ENCODE data around the gene SEBOX. TPM values are rescaled to one million over a fixed set of nuclear protein-coding genes. Genes with fewer than 3 reads are reported as not detected.

The SEBOX gene
- total RNA-seq, 1 experiment from 2014 or later: not detected

DNA sequence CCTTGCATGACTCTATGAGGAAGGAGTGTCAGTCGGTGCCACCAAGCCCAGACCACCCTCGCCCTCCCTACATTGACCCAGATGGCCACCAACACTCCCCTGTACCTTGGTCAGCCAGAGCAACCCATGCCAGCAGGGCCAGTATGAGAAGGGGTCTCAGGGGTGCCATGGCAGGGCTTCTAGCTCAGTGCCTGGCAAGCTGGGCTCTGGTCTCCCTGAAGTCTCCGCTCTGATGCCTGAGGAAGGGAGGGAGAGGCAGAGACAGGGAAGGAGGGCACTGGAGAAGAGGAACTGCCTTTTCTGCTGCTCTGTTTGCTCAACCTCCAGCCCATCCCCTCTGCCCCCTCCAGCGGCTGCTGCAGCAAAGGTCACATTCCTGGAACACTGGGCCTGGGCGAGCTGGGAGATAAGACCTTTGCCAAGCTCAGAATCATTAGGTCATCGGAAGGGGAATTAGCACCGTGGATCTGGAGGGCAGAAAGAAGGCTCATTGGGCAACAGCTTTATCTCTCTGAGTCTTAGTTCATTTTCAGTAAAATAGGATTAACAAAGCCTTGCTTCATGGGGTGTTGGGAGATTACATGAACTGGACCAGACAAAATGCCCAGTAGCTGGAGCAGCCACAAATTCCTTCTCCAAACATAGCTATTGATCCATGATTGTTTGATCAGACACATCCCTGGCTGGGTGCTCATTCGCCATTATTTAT lies 5.2 kb upstream of the SEBOX start, which contains the start of gene VTN:
TSS of gene VTN (minus strand) at position 273 of the 709 bp plus-strand sequence. CDS start at position 169, 104 bp downstream.
- CTCF ChIA-PET: interaction anchor here (0.6 kb wide), 1 partner anchor 25 kb away, joined by 3 read pairs; no protein-coding TSS in a partner anchor

DNA sequence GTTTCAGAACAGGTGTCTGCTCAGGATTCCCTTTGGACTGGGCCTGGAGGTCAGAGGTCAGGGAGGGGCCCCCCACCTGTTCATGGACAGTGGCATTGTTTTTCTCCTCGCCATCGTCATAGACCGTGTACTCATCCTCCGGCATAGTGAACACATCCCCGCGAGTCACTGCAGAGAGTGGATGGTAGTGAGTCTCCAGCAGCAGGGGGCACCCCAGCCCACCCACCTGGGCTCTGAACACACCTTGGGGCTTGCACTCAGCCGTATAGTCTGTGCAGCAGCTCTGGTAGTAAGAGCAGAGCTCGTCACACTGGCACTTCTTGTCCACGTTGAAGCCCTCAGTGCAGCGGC lies 4.7 kb upstream of the SEBOX start:
- Histone ChIP-seq H3K9me2 (replicated peaks; ENCODE audit: low read length) (no peaks in the 10 kb centered on the region), H3K4me2 (ENCODE audit: low read length) (no peak overlapping the region), H3K79me2 (ENCODE audit: low read length) (no peaks in the 10 kb centered on the region), H3K4me3 (ENCODE audit: low read length) (no peak overlapping the region), H3K4me1 (ENCODE audit: insufficient read depth, low read length) (no peaks in the 10 kb centered on the region), H3K9ac (ENCODE audit: low read length) (no peak overlapping the region), H3F3A (ENCODE audit: low read length, unreplicated experiment) (no peaks in the 10 kb centered on the region), H3K27me3 (ENCODE audit: low read length) (no peaks in the 10 kb centered on the region), H2AFZ (ENCODE audit: low read length) (no peak overlapping the region), H3K27ac (ENCODE audit: low read length) (no peak overlapping the region), H3K9me3 (ENCODE audit: low read length) (no peaks in the 10 kb centered on the region), H4K20me1 (ENCODE audit: low read length) (no peaks in the 10 kb centered on the region), H3K36me3 (ENCODE audit: low read depth, low read length) (no peaks in the 10 kb centered on the region)
- ChIA-PET POLR2A (ENCODE audit: unreplicated experiment) (interaction anchor here (0.6 kb wide), 1 partner anchor 46 kb away, joined by 3 read pairs; no protein-coding TSS in a partner anchor), CTCF (interaction anchor here (0.6 kb wide), 1 partner anchor 25 kb away, joined by 3 read pairs; no protein-coding TSS in a partner anchor)
- intact Hi-C loops (cut with micrococcal nuclease): no loop called here
- no TSS peak for BruUV-seq (replicated peaks)
- ATAC-seq (no peak), DNase-seq (no peak)
- TF ChIP-seq, protein P1, sequence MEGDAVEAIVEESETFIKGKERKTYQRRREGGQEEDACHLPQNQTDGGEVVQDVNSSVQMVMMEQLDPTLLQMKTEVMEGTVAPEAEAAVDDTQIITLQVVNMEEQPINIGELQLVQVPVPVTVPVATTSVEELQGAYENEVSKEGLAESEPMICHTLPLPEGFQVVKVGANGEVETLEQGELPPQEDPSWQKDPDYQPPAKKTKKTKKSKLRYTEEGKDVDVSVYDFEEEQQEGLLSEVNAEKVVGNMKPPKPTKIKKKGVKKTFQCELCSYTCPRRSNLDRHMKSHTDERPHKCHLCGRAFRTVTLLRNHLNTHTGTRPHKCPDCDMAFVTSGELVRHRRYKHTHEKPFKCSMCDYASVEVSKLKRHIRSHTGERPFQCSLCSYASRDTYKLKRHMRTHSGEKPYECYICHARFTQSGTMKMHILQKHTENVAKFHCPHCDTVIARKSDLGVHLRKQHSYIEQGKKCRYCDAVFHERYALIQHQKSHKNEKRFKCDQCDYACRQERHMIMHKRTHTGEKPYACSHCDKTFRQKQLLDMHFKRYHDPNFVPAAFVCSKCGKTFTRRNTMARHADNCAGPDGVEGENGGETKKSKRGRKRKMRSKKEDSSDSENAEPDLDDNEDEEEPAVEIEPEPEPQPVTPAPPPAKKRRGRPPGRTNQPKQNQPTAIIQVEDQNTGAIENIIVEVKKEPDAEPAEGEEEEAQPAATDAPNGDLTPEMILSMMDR (conservative IDR thresholded peaks at IDR 0.05; ENCODE audit: low read depth, low read length): no peak
- no peak for TF ChIP-seq EZH2 (IDR thresholded peaks at IDR 0.05; ENCODE audit: low read length, unreplicated experiment)
- no peak for TF ChIP-seq EZH2phosphoT487 (IDR thresholded peaks at IDR 0.05; ENCODE audit: borderline replicate concordance, low read length)

More for the DNA sequence above, 5.2 kb upstream of the SEBOX start, which contains the start of gene VTN:
- intact Hi-C loops (cut with micrococcal nuclease): no loop called here
- Histone ChIP-seq H3K4me1 (ENCODE audit: insufficient read depth, low read length) (no peaks in the 10 kb centered on the region), H2AFZ (ENCODE audit: low read length) (no peak within 1 kb of the TSS), H3K9me3 (ENCODE audit: low read length) (no peaks in the 10 kb centered on the region), H3K79me2 (ENCODE audit: low read length) (no peaks in the 10 kb centered on the region), H3F3A (ENCODE audit: low read length, unreplicated experiment) (no peaks in the 10 kb centered on the region), H3K9ac (ENCODE audit: low read length) (no peak within 1 kb of the TSS), H3K27ac (ENCODE audit: low read length) (no peak within 1 kb of the TSS), H3K36me3 (ENCODE audit: low read depth, low read length) (no peaks in the 10 kb centered on the region), H3K4me3 (ENCODE audit: low read length) (no peak within 1 kb of the TSS), H3K27me3 (ENCODE audit: low read length) (no peaks in the 10 kb centered on the region), H3K9me2 (replicated peaks; ENCODE audit: low read length) (no peaks in the 10 kb centered on the region), H4K20me1 (ENCODE audit: low read length) (no peaks in the 10 kb centered on the region), H3K4me2 (ENCODE audit: low read length) (no peak within 1 kb of the TSS)
- POLR2A ChIA-PET (ENCODE audit: unreplicated experiment): interaction anchor here (0.6 kb wide), 1 partner anchor 46 kb away, joined by 3 read pairs; no protein-coding TSS in a partner anchor
- no peak for TF ChIP-seq EZH2 (IDR thresholded peaks at IDR 0.05; ENCODE audit: low read length, unreplicated experiment)
- TF ChIP-seq, protein P1 (conservative IDR thresholded peaks at IDR 0.05; ENCODE audit: low read depth, low read length): no peak
- TF ChIP-seq EZH2phosphoT487 (IDR thresholded peaks at IDR 0.05; ENCODE audit: borderline replicate concordance, low read length): no peak
- no TSS peak for BruUV-seq (replicated peaks)
- DNase-seq (no peak), ATAC-seq (no peak; the same call in 1 of the 2 replicates)
